ENCODE data around the gene GEN1.

GEN1 gene

DNA sequence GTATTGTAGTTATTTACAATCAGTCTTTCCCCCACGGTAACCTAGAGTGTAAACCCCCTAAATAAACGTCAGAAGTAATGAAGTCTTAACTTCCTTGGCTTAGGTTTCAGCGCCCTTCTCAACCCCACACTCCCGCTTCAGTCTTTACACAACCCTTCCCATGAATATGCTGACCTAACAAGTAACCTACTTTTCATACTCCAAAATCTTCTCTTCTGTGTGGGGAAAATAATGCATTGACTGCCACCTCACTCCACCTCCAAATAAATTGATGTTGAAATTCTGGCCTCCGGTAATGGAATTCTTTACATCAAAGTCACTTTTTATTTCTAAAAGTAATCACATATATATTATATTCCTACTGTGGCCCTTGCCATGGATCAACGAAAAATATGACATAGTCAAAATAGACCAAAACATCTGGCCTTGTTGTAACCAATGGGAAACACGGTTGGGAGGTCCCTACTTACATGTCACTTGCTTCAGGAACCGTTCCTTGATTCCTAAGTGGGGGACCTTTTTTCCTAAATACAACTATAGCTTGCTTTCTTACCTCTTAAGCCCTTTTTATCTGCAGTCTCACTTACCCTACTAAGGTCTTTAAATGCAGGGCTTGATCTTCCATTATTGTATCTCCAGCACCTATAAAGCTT lies 961 bp downstream of the GEN1 start:
- peak; percentile 41 for DNase-seq
- Histone ChIP-seq H3K23ac (ENCODE audit: low read length in 2 of 2) (no peak overlapping the region), H2BK15ac (ENCODE audit: low read depth, poor library complexity, severe bottlenecking) (no peak overlapping the region), H2BK120ac (ENCODE audit: low read depth, low read length) (no peak overlapping the region), H2AK5ac (ENCODE audit: low read length, severe bottlenecking) (no peak overlapping the region), H3K18ac (ENCODE audit: low read depth in 1 of 2, low read length in 2 of 2) (no peak overlapping the region), H4K91ac (ENCODE audit: low read length) (no peak overlapping the region), H3K4me2 (ENCODE audit: low read length, poor library complexity, severe bottlenecking) (peak overlapping the region; percentile 99), H3K27ac (ENCODE audit: low read length, poor library complexity, severe bottlenecking) (no peak overlapping the region), H3K4ac (ENCODE audit: low read depth in 1 of 2, low read length in 2 of 2) (no peak overlapping the region), H3K36me3 (ENCODE audit: control insufficient read depth in 1 of 2, insufficient read depth in 2 of 2, low read depth in 1 of 2, low read length in 2 of 2) (no peaks in the 10 kb centered on the region), H3K79me1 (replicated peaks; ENCODE audit: low read length, poor library complexity, severe bottlenecking) (peaks cover 3% of the 10 kb centered on the region), H2BK5ac (ENCODE audit: low read depth, low read length, poor library complexity, severe bottlenecking) (no peak overlapping the region), H3K4me3 (ENCODE audit: insufficient read depth in 1 of 2, low read depth in 1 of 2, low read length in 2 of 2) (peak overlapping the region in 1 of 2 experiments; percentile 95), H3K27me3 (ENCODE audit: control insufficient read depth in 1 of 2, insufficient read depth in 1 of 2, low read length in 2 of 2) (no peaks in the 10 kb centered on the region), H3K9ac (ENCODE audit: low read length) (peak overlapping the region; percentile 95), H3K4me1 (ENCODE audit: control insufficient read depth, insufficient read depth, low read depth, low read length) (peaks cover 3% of the 10 kb centered on the region), H3K14ac (ENCODE audit: low read length in 2 of 2) (no peak overlapping the region), H4K8ac (ENCODE audit: low read length) (no peak overlapping the region), H2AFZ (ENCODE audit: low read depth, low read length) (no peak overlapping the region), H3K9me3 (ENCODE audit: control insufficient read depth, low read length) (no peaks in the 10 kb centered on the region), H2BK12ac (ENCODE audit: low read length in 2 of 2) (no peak overlapping the region)
- WGBS = 3% methylated on average over 7 of the region's 8 CpGs

GRCh38 chr2:17756668-17757067 lies 2.7 kb downstream of the GEN1 start:
- Histone ChIP-seq H3K27ac (ENCODE audit: low read length, poor library complexity, severe bottlenecking) (peak overlapping the region; percentile 27), H2AFZ (ENCODE audit: low read depth, low read length) (no peak overlapping the region), H2BK5ac (ENCODE audit: low read depth, low read length, poor library complexity, severe bottlenecking) (no peak overlapping the region), H3K23ac (ENCODE audit: low read length in 2 of 2) (no peak overlapping the region), H3K4me1 (ENCODE audit: control insufficient read depth, insufficient read depth, low read depth, low read length) (no peaks in the 10 kb centered on the region), H2BK12ac (ENCODE audit: low read length in 2 of 2) (no peak overlapping the region), H3K4ac (ENCODE audit: low read depth in 1 of 2, low read length in 2 of 2) (no peak overlapping the region), H2AK5ac (ENCODE audit: low read length, severe bottlenecking) (no peak overlapping the region), H3K14ac (ENCODE audit: low read length in 2 of 2) (no peak overlapping the region), H4K8ac (ENCODE audit: low read length) (no peak overlapping the region), H3K36me3 (ENCODE audit: control insufficient read depth in 1 of 2, insufficient read depth in 2 of 2, low read depth in 1 of 2, low read length in 2 of 2) (peaks cover 0 to 6% of the 10 kb centered on the region in 2 experiments), H3K4me3 (ENCODE audit: insufficient read depth in 1 of 2, low read depth in 1 of 2, low read length in 2 of 2) (peak overlapping the region in 1 of 2 experiments; percentile 4), H3K18ac (ENCODE audit: low read depth in 1 of 2, low read length in 2 of 2) (no peak overlapping the region), H2BK15ac (ENCODE audit: low read depth, poor library complexity, severe bottlenecking) (no peak overlapping the region), H3K9ac (ENCODE audit: low read length) (peak overlapping the region; percentile 58), H4K91ac (ENCODE audit: low read length) (no peak overlapping the region), H3K4me2 (ENCODE audit: low read length, poor library complexity, severe bottlenecking) (no peak overlapping the region), H3K79me1 (replicated peaks; ENCODE audit: low read length, poor library complexity, severe bottlenecking) (peaks cover 6% of the 10 kb centered on the region), H3K27me3 (ENCODE audit: control insufficient read depth in 1 of 2, insufficient read depth in 1 of 2, low read length in 2 of 2) (no peaks in the 10 kb centered on the region), H3K9me3 (ENCODE audit: control insufficient read depth, low read length) (no peaks in the 10 kb centered on the region), H2BK120ac (ENCODE audit: low read depth, low read length) (no peak overlapping the region)
- WGBS = 80% methylated on average over 1 of the region's 6 CpGs
- DNase-seq = no peak

DNA sequence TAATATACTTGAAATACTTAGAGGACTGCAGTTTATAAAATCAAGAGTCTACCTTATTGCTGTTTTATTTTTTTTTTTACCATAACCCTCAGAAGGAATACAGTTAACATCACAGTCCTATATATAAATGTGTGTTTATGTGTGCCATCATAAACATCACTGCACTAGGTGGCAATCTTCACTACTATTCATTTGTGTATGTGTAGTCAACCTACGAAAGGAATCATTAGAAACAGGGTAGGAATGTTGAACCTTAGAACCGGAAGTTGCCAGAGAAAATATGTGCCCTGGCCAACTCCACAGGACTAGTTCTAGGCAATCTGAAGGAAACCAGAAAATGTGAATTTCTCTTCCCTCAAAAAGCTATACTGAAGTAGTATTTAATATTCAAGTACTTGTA lies 3.4 kb downstream of the GEN1 start:
- Histone ChIP-seq H3K23ac (ENCODE audit: low read length in 2 of 2) (no peak overlapping the region), H4K8ac (ENCODE audit: low read length) (no peak overlapping the region), H2BK5ac (ENCODE audit: low read depth, low read length, poor library complexity, severe bottlenecking) (no peak overlapping the region), H2AK5ac (ENCODE audit: low read length, severe bottlenecking) (no peak overlapping the region), H3K4ac (ENCODE audit: low read depth in 1 of 2, low read length in 2 of 2) (no peak overlapping the region), H3K79me1 (replicated peaks; ENCODE audit: low read length, poor library complexity, severe bottlenecking) (peaks cover 6% of the 10 kb centered on the region), H3K9ac (ENCODE audit: low read length) (peak overlapping the region; percentile 58), H3K4me1 (ENCODE audit: control insufficient read depth, insufficient read depth, low read depth, low read length) (no peaks in the 10 kb centered on the region), H3K9me3 (ENCODE audit: control insufficient read depth, low read length) (no peaks in the 10 kb centered on the region), H2BK15ac (ENCODE audit: low read depth, poor library complexity, severe bottlenecking) (no peak overlapping the region), H3K27ac (ENCODE audit: low read length, poor library complexity, severe bottlenecking) (peak overlapping the region; percentile 71), H4K91ac (ENCODE audit: low read length) (no peak overlapping the region), H3K4me3 (ENCODE audit: insufficient read depth in 1 of 2, low read depth in 1 of 2, low read length in 2 of 2) (no peak overlapping the region), H3K27me3 (ENCODE audit: control insufficient read depth in 1 of 2, insufficient read depth in 1 of 2, low read length in 2 of 2) (no peaks in the 10 kb centered on the region), H2BK12ac (ENCODE audit: low read length in 2 of 2) (no peak overlapping the region), H2BK120ac (ENCODE audit: low read depth, low read length) (no peak overlapping the region), H3K36me3 (ENCODE audit: control insufficient read depth in 1 of 2, insufficient read depth in 2 of 2, low read depth in 1 of 2, low read length in 2 of 2) (peaks cover 0 to 8% of the 10 kb centered on the region in 2 experiments), H3K18ac (ENCODE audit: low read depth in 1 of 2, low read length in 2 of 2) (no peak overlapping the region), H3K14ac (ENCODE audit: low read length in 2 of 2) (no peak overlapping the region), H2AFZ (ENCODE audit: low read depth, low read length) (no peak overlapping the region), H3K4me2 (ENCODE audit: low read length, poor library complexity, severe bottlenecking) (no peak overlapping the region)
- peak; percentile 33 for DNase-seq
- 52% methylated on average over 2 of the region's 2 CpGs for WGBS

DNA sequence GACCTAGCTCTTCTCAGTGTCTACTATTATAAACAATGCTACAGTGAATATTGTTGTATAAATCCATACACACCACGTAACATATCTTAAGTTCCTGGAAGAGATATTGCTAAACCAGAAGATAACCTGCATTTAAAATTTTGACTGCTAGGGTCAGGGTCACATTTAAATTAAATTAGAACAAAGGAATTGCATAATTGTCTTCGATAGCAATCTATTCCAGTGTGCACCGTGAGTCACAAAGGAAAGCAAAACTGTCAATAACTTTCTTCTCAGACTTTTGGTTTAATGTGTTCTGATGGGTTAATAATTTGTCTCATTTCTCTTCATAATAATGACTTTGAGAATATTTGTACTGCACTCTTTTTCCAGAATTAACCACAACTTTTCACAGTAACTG lies 4.2 kb downstream of the GEN1 start:
- Histone ChIP-seq H2AK5ac (ENCODE audit: low read length, severe bottlenecking) (no peak overlapping the region), H4K8ac (ENCODE audit: low read length) (no peak overlapping the region), H2BK12ac (ENCODE audit: low read length in 2 of 2) (no peak overlapping the region), H3K4me2 (ENCODE audit: low read length, poor library complexity, severe bottlenecking) (no peak overlapping the region), H3K4ac (ENCODE audit: low read depth in 1 of 2, low read length in 2 of 2) (no peak overlapping the region), H4K91ac (ENCODE audit: low read length) (no peak overlapping the region), H3K4me3 (ENCODE audit: insufficient read depth in 1 of 2, low read depth in 1 of 2, low read length in 2 of 2) (no peak overlapping the region), H3K79me1 (replicated peaks; ENCODE audit: low read length, poor library complexity, severe bottlenecking) (peaks cover 6% of the 10 kb centered on the region), H3K18ac (ENCODE audit: low read depth in 1 of 2, low read length in 2 of 2) (no peak overlapping the region), H3K4me1 (ENCODE audit: control insufficient read depth, insufficient read depth, low read depth, low read length) (no peaks in the 10 kb centered on the region), H2BK15ac (ENCODE audit: low read depth, poor library complexity, severe bottlenecking) (no peak overlapping the region), H2AFZ (ENCODE audit: low read depth, low read length) (no peak overlapping the region), H3K23ac (ENCODE audit: low read length in 2 of 2) (no peak overlapping the region), H2BK5ac (ENCODE audit: low read depth, low read length, poor library complexity, severe bottlenecking) (no peak overlapping the region), H3K9me3 (ENCODE audit: control insufficient read depth, low read length) (no peaks in the 10 kb centered on the region), H3K9ac (ENCODE audit: low read length) (peak overlapping the region; percentile 23), H2BK120ac (ENCODE audit: low read depth, low read length) (no peak overlapping the region), H3K27ac (ENCODE audit: low read length, poor library complexity, severe bottlenecking) (no peak overlapping the region), H3K14ac (ENCODE audit: low read length in 2 of 2) (no peak overlapping the region), H3K36me3 (ENCODE audit: control insufficient read depth in 1 of 2, insufficient read depth in 2 of 2, low read depth in 1 of 2, low read length in 2 of 2) (peaks cover 0 to 8% of the 10 kb centered on the region in 2 experiments), H3K27me3 (ENCODE audit: control insufficient read depth in 1 of 2, insufficient read depth in 1 of 2, low read length in 2 of 2) (no peaks in the 10 kb centered on the region)
- WGBS = 100% methylated on average over 1 of the region's 3 CpGs
- no peak for DNase-seq

All from mesenchymal stem cell (in vitro differentiated cells and primary cell).